GM18868 (cell line): Measurements from ENCODE around the gene ZNF501.
A peak's percentile ranks its signal among the peaks of the same experiment; 100 is the strongest.

ENCODE experiments used
- ATAC-seq: cut with Tn5 transposase; IDR thresholded peaks from one replicate; pipeline ENCODE4 v1.9.1; 2021; ENCODE audit warnings: mild to moderate bottlenecking, moderate library complexity; ENCODE audit not compliant: unreplicated experiment

The ZNF501 gene

GRCh38 chr3:44729384-44729910 is at the start of gene ZNF501:
Gene ZNF501 (plus strand): TSS chr3:44729635. CDS start chr3:44734422, 4,787 bp downstream.
- ATAC-seq, result peak; percentile 98

GRCh38 chr3:44680921-44681455 is 48.4 kb upstream of the ZNF501 start:
- ATAC-seq, result no peak

- ATAC-seq, result no peak
These were observed 47.1 kb upstream of the ZNF501 start for GRCh38 chr3:44682182-44682896.

- ATAC-seq, result no peak
These were observed 44.2 kb upstream of the ZNF501 start for GRCh38 chr3:44685128-44685800.

DNA sequence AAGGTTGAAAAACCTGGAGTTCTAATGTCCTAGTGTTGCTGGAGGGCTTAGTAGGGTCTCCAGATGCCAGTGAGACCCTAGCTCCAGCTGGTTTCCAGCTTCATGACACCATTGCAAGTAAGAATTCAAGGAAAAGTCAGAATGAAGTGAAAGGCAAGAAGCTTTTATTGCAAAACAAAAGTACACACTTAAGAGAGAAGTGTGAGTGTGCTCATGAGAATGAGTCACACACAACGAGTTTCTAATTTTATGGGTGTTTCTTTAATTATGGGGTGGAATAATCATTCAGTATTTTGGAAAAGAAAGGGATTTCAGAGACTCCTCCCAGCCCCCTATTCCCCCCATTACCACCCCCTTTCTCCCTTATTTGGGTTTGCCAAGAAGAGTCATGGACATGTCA is 41.5 kb upstream of the ZNF501 start:
- ATAC-seq, result no peak

GRCh38 chr3:44712455-44713075 is 16.9 kb upstream of the ZNF501 start, which contains the start of gene ZNF502:
Gene ZNF502 (plus strand): TSS chr3:44712660. CDS start chr3:44720262, 7,602 bp downstream.
- no peak for ATAC-seq

GRCh38 chr3:44721231-44722102 is 8.0 kb upstream of the ZNF501 start:
- ATAC-seq, result no peak

DNA sequence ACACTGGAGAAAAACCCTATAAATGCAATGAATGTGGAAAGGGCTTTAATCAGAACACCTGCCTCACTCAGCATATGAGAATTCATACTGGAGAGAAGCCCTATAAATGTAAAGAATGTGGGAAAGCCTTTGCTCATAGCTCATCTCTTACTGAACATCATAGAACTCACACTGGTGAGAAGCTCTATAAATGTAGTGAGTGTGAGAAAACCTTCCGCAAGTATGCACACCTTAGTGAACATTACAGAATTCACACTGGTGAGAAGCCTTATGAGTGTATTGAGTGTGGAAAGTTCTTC is 7.4 kb upstream of the ZNF501 start:
- no peak for ATAC-seq

GRCh38 chr3:44734646-44735168 is 5.3 kb downstream of the ZNF501 start:
- no peak for ATAC-seq

- ATAC-seq, result peak; percentile 22
These were observed 31.6 kb downstream of the ZNF501 start for GRCh38 chr3:44761101-44761423.

GRCh38 chr3:44761424-44762169 is 32.2 kb downstream of the ZNF501 start, which contains the start of the genes KIAA1143 and KIF15:
Gene KIAA1143 (minus strand): TSS chr3:44761619. CDS start chr3:44761602, 17 bp downstream.
Gene KIF15 (plus strand): TSS chr3:44761794. CDS start chr3:44761866, 72 bp downstream.
- ATAC-seq, result peak; percentile 91

DNA sequence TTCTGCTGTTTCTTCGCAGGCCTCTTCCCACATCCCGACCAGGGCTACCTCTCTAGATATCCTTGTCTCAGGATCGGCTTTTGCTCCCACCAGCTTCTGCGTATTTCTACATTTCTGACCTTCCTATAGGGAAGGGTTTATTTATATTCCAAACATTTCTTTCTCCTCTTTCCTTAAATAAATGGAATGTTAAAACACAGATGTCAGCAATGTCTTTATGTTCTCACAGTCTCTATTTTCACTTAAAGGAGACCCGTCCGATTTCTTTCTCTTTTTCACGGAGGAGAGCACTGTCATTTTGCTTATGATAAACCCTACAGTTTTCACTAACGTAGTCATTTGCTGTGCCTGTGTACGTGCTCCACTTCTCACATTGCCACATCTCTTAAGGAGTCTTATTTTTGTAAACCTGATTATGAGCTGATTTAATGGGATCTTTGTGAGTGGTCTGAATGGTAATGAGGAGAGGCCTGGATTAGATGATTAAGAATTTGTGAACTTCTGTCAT is 32.8 kb downstream of the ZNF501 start:
- no peak for ATAC-seq

- no peak for ATAC-seq
These were observed 33.3 kb downstream of the ZNF501 start for GRCh38 chr3:44762690-44763089.

- ATAC-seq, result no peak
These were observed 34.8 kb downstream of the ZNF501 start for GRCh38 chr3:44764248-44764647.

GRCh38 chr3:44771424-44772098 is 42.1 kb downstream of the ZNF501 start:
- ATAC-seq, result no peak

GRCh38 chr3:44772099-44772442 is 42.6 kb downstream of the ZNF501 start:
- ATAC-seq, result no peak

DNA sequence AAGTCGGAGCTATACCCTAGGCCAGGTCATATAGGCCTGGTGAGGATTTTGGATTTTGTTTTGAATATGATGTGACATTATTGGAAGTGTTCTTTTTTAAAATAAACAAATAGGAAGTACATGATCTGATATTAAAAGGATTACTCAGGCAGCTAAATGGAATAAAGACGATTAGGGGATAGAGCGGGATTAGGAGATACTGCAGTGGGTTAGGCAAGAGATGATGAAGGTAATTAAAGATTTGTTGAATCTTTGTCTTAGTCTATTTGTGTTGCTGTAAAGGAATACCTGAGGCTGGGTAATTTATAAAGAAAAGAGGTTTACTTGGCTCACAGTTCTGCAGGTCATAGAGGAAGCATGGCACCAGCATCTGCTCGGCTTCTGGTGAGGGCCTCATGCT is 53.5 kb downstream of the ZNF501 start:
- no peak for ATAC-seq
